WTC11 (cell line): ENCODE results near the gene CFAP53. TPM values are rescaled to one million over a fixed set of nuclear protein-coding genes. Genes with fewer than 3 reads are reported as not detected.
A peak's percentile ranks its signal among the peaks of the same experiment; 100 is the strongest.

Experiments
- ATAC-seq: fragments of 200-7000 bp; cut with Tn5 transposase; 2 replicates; pipeline ENCODE4 v1.10.0; 2021; ENCODE audit warnings: mild to moderate bottlenecking, moderate library complexity
- CTCF ChIA-PET: fragments of 300-600 bp; sonication (Branson Sonifier 250); formaldehyde crosslinking; loops from one replicate; lab custom pipeline; 2021; ENCODE audit warnings: antibody characterized with exemption; lab: Charles Lee
- POLR2A ChIA-PET: fragments of 350-600 bp; sonication (Branson Sonifier 250); formaldehyde crosslinking; loops from one replicate; lab custom pipeline; 2021; ENCODE audit warnings: antibody characterized with exemption; lab: Charles Lee
- DNase-seq: peaks from one replicate; pipeline ENCODE4 v3.0.0; 2021; ENCODE audit warnings: low spot score
- H3K27ac Mint-ChIP-seq: 2 replicates; pipeline ENCODE4 v1.8.0; 2021; ENCODE audit warnings: mixed read lengths
- H3K27me3 Mint-ChIP-seq: 2 replicates; pipeline ENCODE4 v1.8.0; 2021; ENCODE audit warnings: low read depth, mild to moderate bottlenecking, moderate library complexity, mixed read lengths
- H3K36me3 Mint-ChIP-seq: 2 replicates; pipeline ENCODE4 v1.8.0; 2021; ENCODE audit warnings: mixed read lengths
- H3K4me1 Mint-ChIP-seq: 2 replicates; pipeline ENCODE4 v1.8.0; 2022; ENCODE audit warnings: mixed read lengths
- H3K4me3 Mint-ChIP-seq: 2 replicates; pipeline ENCODE4 v1.8.0; 2021; ENCODE audit warnings: mild to moderate bottlenecking, moderate library complexity, mixed read lengths
- H3K9me3 Mint-ChIP-seq: 2 replicates; pipeline ENCODE4 v1.8.0; 2021; ENCODE audit warnings: mixed read lengths
- CBFB ChIP-seq: sonication (generic); formaldehyde crosslinking; IDR thresholded peaks from 2 replicates; pipeline ENCODE4 v1.8.1; 2022; ENCODE audit warnings: mild to moderate bottlenecking, low read depth, missing genetic modification reagents
- E2F1 ChIP-seq: sonication (generic); formaldehyde crosslinking; IDR thresholded peaks from 2 replicates; pipeline ENCODE4 v1.8.0; 2022; ENCODE audit warnings: mild to moderate bottlenecking, missing genetic modification reagents
- ERG ChIP-seq: fragments of 250-450 bp; sonication (Bioruptor Pico); IDR thresholded peaks from 2 replicates; pipeline ENCODE4 v1.8.0; 2021; ENCODE audit warnings: mild to moderate bottlenecking
- FOXJ3 ChIP-seq: sonication (generic); formaldehyde crosslinking; IDR thresholded peaks from 2 replicates; pipeline ENCODE4 v1.9.0; 2021; ENCODE audit warnings: missing genetic modification reagents, mild to moderate bottlenecking, borderline replicate concordance
- KAT7 ChIP-seq: sonication (generic); formaldehyde crosslinking; IDR thresholded peaks from 2 replicates; pipeline ENCODE4 v1.8.1; 2023; ENCODE audit warnings: missing genetic modification reagents, mild to moderate bottlenecking, borderline replicate concordance
- MXD4 ChIP-seq: fragments of 250-450 bp; sonication (Bioruptor Pico); IDR thresholded peaks from 2 replicates; pipeline ENCODE4 v1.8.0; 2021; ENCODE audit warnings: mild to moderate bottlenecking, moderate library complexity, borderline replicate concordance
- NFE2L1 ChIP-seq: sonication (generic); formaldehyde crosslinking; IDR thresholded peaks from 2 replicates; pipeline ENCODE4 v1.8.1; 2023; ENCODE audit warnings: missing genetic modification reagents
- NR2C2 ChIP-seq: sonication (generic); formaldehyde crosslinking; IDR thresholded peaks from 2 replicates; pipeline ENCODE4 v1.8.0; 2022; ENCODE audit warnings: mild to moderate bottlenecking, missing genetic modification reagents
- NR3C1 ChIP-seq: sonication (generic); formaldehyde crosslinking; conservative IDR thresholded peaks from 2 replicates; pipeline ENCODE4 v1.8.1; 2023; ENCODE audit warnings: low read depth, mild to moderate bottlenecking, missing genetic modification reagents
- OVOL2 ChIP-seq: fragments of 250-450 bp; sonication (Bioruptor Pico); IDR thresholded peaks from 2 replicates; pipeline ENCODE4 v1.9.0; 2021; ENCODE audit warnings: mild to moderate bottlenecking, borderline replicate concordance
- PREB ChIP-seq: sonication (generic); formaldehyde crosslinking; IDR thresholded peaks from 2 replicates; pipeline ENCODE4 v1.8.1; 2022; ENCODE audit warnings: mild to moderate bottlenecking, missing genetic modification reagents, moderate library complexity, borderline replicate concordance
- SMAD4 ChIP-seq: sonication (generic); formaldehyde crosslinking; IDR thresholded peaks from 2 replicates; pipeline ENCODE4 v1.8.0; 2022; ENCODE audit warnings: mild to moderate bottlenecking, missing genetic modification reagents
- TCF7 ChIP-seq: sonication (generic); formaldehyde crosslinking; IDR thresholded peaks from 2 replicates; pipeline ENCODE4 v1.8.0; 2022; ENCODE audit warnings: mild to moderate bottlenecking, low read depth, missing genetic modification reagents, moderate library complexity
- TEAD4 ChIP-seq: sonication (generic); formaldehyde crosslinking; IDR thresholded peaks from 2 replicates; pipeline ENCODE4 v1.8.0; 2022; ENCODE audit warnings: mild to moderate bottlenecking, missing genetic modification reagents
- TP53 ChIP-seq: sonication (generic); formaldehyde crosslinking; IDR thresholded peaks from 2 replicates; pipeline ENCODE4 v1.8.1; 2023; ENCODE audit warnings: mild to moderate bottlenecking, missing genetic modification reagents
- ZBTB21 ChIP-seq: sonication (generic); formaldehyde crosslinking; IDR thresholded peaks from 2 replicates; pipeline ENCODE4 v1.8.1; 2023; ENCODE audit warnings: mild to moderate bottlenecking, missing genetic modification reagents, borderline replicate concordance
- ZBTB43 ChIP-seq: sonication (generic); formaldehyde crosslinking; IDR thresholded peaks from 2 replicates; pipeline ENCODE4 v1.8.1; 2023; ENCODE audit warnings: mild to moderate bottlenecking, missing genetic modification reagents
- ZMAT4 ChIP-seq: fragments of 250-450 bp; sonication (Bioruptor Pico); IDR thresholded peaks from 2 replicates; pipeline ENCODE4 v1.9.0; 2021; ENCODE audit warnings: mild to moderate bottlenecking
- ZNF281 ChIP-seq: sonication (generic); formaldehyde crosslinking; IDR thresholded peaks from 2 replicates; pipeline ENCODE4 v1.8.0; 2023; ENCODE audit warnings: mild to moderate bottlenecking, missing genetic modification reagents
- ZNF671 ChIP-seq: fragments of 250-450 bp; sonication (Bioruptor Pico); IDR thresholded peaks from 2 replicates; pipeline ENCODE4 v1.8.0; 2021; ENCODE audit warnings: mild to moderate bottlenecking
- ZSCAN18 ChIP-seq: fragments of 250-450 bp; sonication (Bioruptor Pico); IDR thresholded peaks from 2 replicates; pipeline ENCODE4 v2.1.2; 2022; ENCODE audit warnings: mild to moderate bottlenecking, moderate library complexity
- total RNA-seq: library from RNA; stranded (reverse); gene quantifications from 3 replicates; pipeline ENCODE4 v1.2.3, GENCODE V29; 2021

Gene CFAP53
- total RNA-seq, 1 experiment from 2014 or later, result 0.26 TPM

- TF ChIP-seq ZSCAN18 (CRISPR knock-in tag), result no peak
- TF ChIP-seq ZBTB21 (CRISPR knock-in tag), result no peak
- no peak for TF ChIP-seq TP53 (CRISPR knock-in tag)
- no peak for TF ChIP-seq PREB (CRISPR knock-in tag)
- no peak for TF ChIP-seq ZNF281 (CRISPR knock-in tag)
Measured at GRCh38 chr18:50298443-50299284, 32.4 kb upstream of the CFAP53 start (continued).

GRCh38 chr18:50297621-50298442 is 31.5 kb upstream of the CFAP53 start:
- Mint-ChIP-seq H3K4me3 (peak overlapping the region; percentile 81), H3K4me1 (0 out of 2 replicates have a peak, but pooled peaks cover 6% of the 10 kb centered on the region), H3K27ac (no peak overlapping the region), H3K27me3 (peaks cover 72% of the 10 kb centered on the region), H3K36me3 (no peaks in the 10 kb centered on the region), H3K9me3 (peaks cover 8% of the 10 kb centered on the region)
- POLR2A ChIA-PET, result interaction anchor here (0.9 kb wide), 1 partner anchor 77 kb away, joined by 3 read pairs; the partner anchor contains the start of gene SKA1
- DNase-seq (peak; percentile 80), ATAC-seq (peak; percentile 98)
- CTCF ChIA-PET, result interaction anchor here (1.1 to 2.0 kb wide), 3 partner anchors 9 to 131 kb away, joined by 7 to 10 read pairs (median 10); no protein-coding TSS in a partner anchor
- TF ChIP-seq SMAD4 (CRISPR knock-in tag) (no peak), ZNF671 (CRISPR knock-in tag) (no peak), TEAD4 (CRISPR knock-in tag) (no peak), ZMAT4 (CRISPR knock-in tag) (no peak), TCF7 (no peak), ZNF281 (CRISPR knock-in tag) (no peak), OVOL2 (CRISPR knock-in tag) (no peak), KAT7 (CRISPR knock-in tag) (no peak), NFE2L1 (CRISPR knock-in tag) (no peak), FOXJ3 (CRISPR knock-in tag) (no peak), E2F1 (no peak), NR2C2 (CRISPR knock-in tag) (no peak), ERG (CRISPR knock-in tag) (no peak), ZBTB43 (no peak), MXD4 (CRISPR knock-in tag) (no peak), CBFB (no peak), NR3C1 (CRISPR knock-in tag) (no peak)
